ENCODE data around the gene PRR20G. TPM values are rescaled to one million over a fixed set of nuclear protein-coding genes. Genes with fewer than 3 reads are reported as not detected.

The PRR20G gene
- total and polyA plus RNA-seq, 2 of the 4 experiments (the other 2 are of a cell fraction): not detected

- CTCF ChIA-PET: no interaction called here
Observed at GRCh38 chr3:127260826-127261555, 26.9 kb downstream of the PRR20G start.

More at GRCh38 chr3:127260826-127261555, 26.9 kb downstream of the PRR20G start:
- Histone ChIP-seq H4K91ac (ENCODE audit: insufficient read depth, low read depth, low read length) (no peak overlapping the region), H3K4me1 (ENCODE audit: control insufficient read depth, insufficient read depth, low read length) (no peaks in the 10 kb centered on the region), H2AFZ (replicated peaks; ENCODE audit: low read length, poor library complexity) (no peak overlapping the region), H4K8ac (ENCODE audit: low read depth in 2 of 2, low read length in 2 of 2) (no peak overlapping the region), H3K9me1 (ENCODE audit: insufficient read depth, low read length) (no peaks in the 10 kb centered on the region), H2BK20ac (ENCODE audit: low read depth, low read length) (no peak overlapping the region), H3K56ac (ENCODE audit: extremely low read depth, insufficient read depth, low read length) (no peak overlapping the region), H3K79me1 (ENCODE audit: low read depth in 1 of 2, low read length in 2 of 2) (no peaks in the 10 kb centered on the region), H2BK5ac (ENCODE audit: low read depth, low read length, poor library complexity, severe bottlenecking) (no peak overlapping the region), H3K36me3 (ENCODE audit: control insufficient read depth, insufficient read depth, low read length) (no peaks in the 10 kb centered on the region), H3K9ac (ENCODE audit: low read depth, low read length) (no peak overlapping the region), H3K23ac (ENCODE audit: low read depth, low read length) (no peak overlapping the region), H3K4me3 (ENCODE audit: insufficient read depth, low read depth, low read length) (no peak overlapping the region), H2BK15ac (ENCODE audit: low read depth, low read length) (no peak overlapping the region), H2AK5ac (ENCODE audit: low read depth, low read length) (no peak overlapping the region), H3K9me3 (ENCODE audit: control insufficient read depth, insufficient read depth, low read length) (no peaks in the 10 kb centered on the region), H3K4ac (ENCODE audit: low read depth, low read length) (no peak overlapping the region), H3K14ac (replicated peaks; ENCODE audit: low read depth, low read length) (no peak overlapping the region), H2AK9ac (replicated peaks; ENCODE audit: low read depth, low read length, poor library complexity) (no peak overlapping the region), H2BK120ac (ENCODE audit: low read depth, low read length) (no peak overlapping the region), H3K27me3 (ENCODE audit: control insufficient read depth, insufficient read depth, low read length) (peaks cover 13% of the 10 kb centered on the region), H3K27ac (ENCODE audit: insufficient read depth, low read length) (no peak overlapping the region), H3K4me2 (ENCODE audit: low read depth, low read length) (no peak overlapping the region), H4K20me1 (ENCODE audit: insufficient read depth, low read length) (no peaks in the 10 kb centered on the region), H3K18ac (ENCODE audit: low read depth, low read length) (no peak overlapping the region), H4K5ac (ENCODE audit: low read depth, low read length) (no peak overlapping the region)
- POLR2A ChIA-PET (ENCODE audit: unreplicated experiment): no interaction called here
- in situ Hi-C loops (cut with MboI; ENCODE audit: low sequenced_read_pairs): no loop called here
- dilution Hi-C loops (cut with HindIII; ENCODE audit: low sequenced_read_pairs, unreplicated experiment): no loop called here
- ATAC-seq (ENCODE audit: low read depth) (no peak), DNase-seq (no peak)
- 57% methylated on average over 2 of the region's 6 CpGs; no CpG with 5 or more reads in 1 of the 2 experiments for WGBS, 2 experiments (ENCODE audit: extremely low coverage in 2 of 2, insufficient read length in 1 of 2)
- BruUV-seq (replicated peaks): no TSS peak
- intact Hi-C loops (cut with micrococcal nuclease): no loop called here
- TF ChIP-seq CHD1 (IDR thresholded peaks at IDR 0.05; ENCODE audit: low read depth, low read length) (no peak), FOS (IDR thresholded peaks at IDR 0.05; ENCODE audit: low read depth, low read length) (no peak), BHLHE40 (IDR thresholded peaks at IDR 0.05; ENCODE audit: low read depth, low read length) (no peak), MAFK (IDR thresholded peaks at IDR 0.05; ENCODE audit: low read depth, low read length) (no peak), POLR2A (IDR thresholded peaks at IDR 0.05; ENCODE audit: low read depth, low read length) (no peak), CEBPB (IDR thresholded peaks at IDR 0.05; ENCODE audit: low read depth, low read length) (no peak), MXI1 (IDR thresholded peaks at IDR 0.05; ENCODE audit: borderline replicate concordance, low read depth, low read length) (no peak), NFE2L2 (IDR thresholded peaks at IDR 0.05; ENCODE audit: low read depth, low read length) (no peak), RFX5 (IDR thresholded peaks at IDR 0.05; ENCODE audit: low read depth, low read length) (no peak), MAZ (IDR thresholded peaks at IDR 0.05; ENCODE audit: borderline replicate concordance, low read depth, low read length) (no peak), RCOR1 (IDR thresholded peaks at IDR 0.05; ENCODE audit: insufficient replicate concordance, low read length) (no peak), USF2 (IDR thresholded peaks at IDR 0.05; ENCODE audit: low read depth, low read length) (no peak), RAD21 (IDR thresholded peaks at IDR 0.05; ENCODE audit: low read length) (no peak), SMC3 (IDR thresholded peaks at IDR 0.05; ENCODE audit: low read depth, low read length) (no peak)

All from IMR-90 (cell line).